ENCODE results near the gene CEP63. TPM values are rescaled to one million over a fixed set of nuclear protein-coding genes. Genes with fewer than 3 reads are reported as not detected.
"Not testable (repeated sequence)": the region's sequence is repeated elsewhere in the genome, so short reads cannot be mapped to it uniquely, and the experiment has no call there.

CEP63 gene
- total RNA-seq, 1 experiment from 2014 or later: 10.7 TPM

GRCh38 chr3:134544783-134545182 lies 58.9 kb downstream of the CEP63 start:
- not testable (repeated sequence) for H3K79me2 ChIP-seq (ENCODE audit: low read length); H3K27ac ChIP-seq (ENCODE audit: low read length); H3K4me2 ChIP-seq (ENCODE audit: low read depth, low read length, poor library complexity, severe bottlenecking); H3K27me3 ChIP-seq (ENCODE audit: low read length); H3K4me3 ChIP-seq (ENCODE audit: low read length); DNase-seq; H2AFZ ChIP-seq (ENCODE audit: low read length); H3K9me3 ChIP-seq (ENCODE audit: low read length); H3K9ac ChIP-seq (ENCODE audit: low read length); H3K9me2 ChIP-seq (replicated peaks; ENCODE audit: insufficient read depth, low read length); H4K20me1 ChIP-seq (ENCODE audit: insufficient read depth, low read depth, low read length); H3K4me1 ChIP-seq (ENCODE audit: low read length)
- peaks cover 10% of the 10 kb centered on the region; the same call in 1 of the 2 replicates for H3K36me3 ChIP-seq (ENCODE audit: insufficient read depth, low read length)

- peaks cover 15% of the 10 kb centered on the region; the same call in 1 of the 2 replicates for H3K36me3 ChIP-seq (ENCODE audit: insufficient read depth, low read length)
Measured at GRCh38 chr3:134545818-134546217, 60.0 kb downstream of the CEP63 start.

GRCh38 chr3:134552784-134553183 lies 66.9 kb downstream of the CEP63 start:
- no peak for DNase-seq
- Histone ChIP-seq H3K27ac (ENCODE audit: low read length) (no peak overlapping the region), H3K9me2 (replicated peaks; ENCODE audit: insufficient read depth, low read length) (no peaks in the 10 kb centered on the region), H3K9ac (ENCODE audit: low read length) (no peak overlapping the region), H3K4me3 (ENCODE audit: low read length) (no peak overlapping the region), H3K9me3 (ENCODE audit: low read length) (no peaks in the 10 kb centered on the region), H3K79me2 (ENCODE audit: low read length) (no peaks in the 10 kb centered on the region), H3K36me3 (ENCODE audit: insufficient read depth, low read length) (peaks cover 24% of the 10 kb centered on the region), H2AFZ (ENCODE audit: low read length) (no peak overlapping the region), H3K4me1 (ENCODE audit: low read length) (no peaks in the 10 kb centered on the region), H4K20me1 (ENCODE audit: insufficient read depth, low read depth, low read length) (no peaks in the 10 kb centered on the region), H3K27me3 (ENCODE audit: low read length) (no peaks in the 10 kb centered on the region), H3K4me2 (ENCODE audit: low read depth, low read length, poor library complexity, severe bottlenecking) (no peak overlapping the region)

More at GRCh38 chr3:134545818-134546217, 60.0 kb downstream of the CEP63 start:
- Histone ChIP-seq H2AFZ (ENCODE audit: low read length) (no peak overlapping the region), H3K9ac (ENCODE audit: low read length) (no peak overlapping the region), H3K9me3 (ENCODE audit: low read length) (no peaks in the 10 kb centered on the region), H3K4me2 (ENCODE audit: low read depth, low read length, poor library complexity, severe bottlenecking) (no peak overlapping the region), H3K9me2 (replicated peaks; ENCODE audit: insufficient read depth, low read length) (no peaks in the 10 kb centered on the region), H3K4me1 (ENCODE audit: low read length) (no peaks in the 10 kb centered on the region), H3K27ac (ENCODE audit: low read length) (no peak overlapping the region), H3K79me2 (ENCODE audit: low read length) (no peaks in the 10 kb centered on the region), H3K27me3 (ENCODE audit: low read length) (no peaks in the 10 kb centered on the region), H3K4me3 (ENCODE audit: low read length) (no peak overlapping the region), H4K20me1 (ENCODE audit: insufficient read depth, low read depth, low read length) (no peaks in the 10 kb centered on the region)
- no peak for DNase-seq

GRCh38 chr3:134559591-134559990 lies 73.7 kb downstream of the CEP63 start:
- H3K4me3 ChIP-seq (ENCODE audit: low read length): no peak overlapping the region
- no peak overlapping the region for H3K27ac ChIP-seq (ENCODE audit: low read length)
- no peaks in the 10 kb centered on the region for H3K9me3 ChIP-seq (ENCODE audit: low read length)
- H3K9ac ChIP-seq (ENCODE audit: low read length): no peak overlapping the region
- no peak overlapping the region for H3K4me2 ChIP-seq (ENCODE audit: low read depth, low read length, poor library complexity, severe bottlenecking)
- no peaks in the 10 kb centered on the region for H3K79me2 ChIP-seq (ENCODE audit: low read length)
- H3K9me2 ChIP-seq (replicated peaks; ENCODE audit: insufficient read depth, low read length): no peaks in the 10 kb centered on the region
- H4K20me1 ChIP-seq (ENCODE audit: insufficient read depth, low read depth, low read length): no peaks in the 10 kb centered on the region
- H3K4me1 ChIP-seq (ENCODE audit: low read length): no peaks in the 10 kb centered on the region
- H2AFZ ChIP-seq (ENCODE audit: low read length): no peak overlapping the region
- H3K27me3 ChIP-seq (ENCODE audit: low read length): no peaks in the 10 kb centered on the region
- DNase-seq: no peak
- H3K36me3 ChIP-seq (ENCODE audit: insufficient read depth, low read length): no peaks in the 10 kb centered on the region

GRCh38 chr3:134562055-134562454 lies 76.2 kb downstream of the CEP63 start:
- H3K79me2 ChIP-seq (ENCODE audit: low read length): no peaks in the 10 kb centered on the region
- no peaks in the 10 kb centered on the region for H3K9me2 ChIP-seq (replicated peaks; ENCODE audit: insufficient read depth, low read length)
- H3K4me3 ChIP-seq (ENCODE audit: low read length): no peak overlapping the region
- H2AFZ ChIP-seq (ENCODE audit: low read length): no peak overlapping the region
- no peak overlapping the region for H3K4me2 ChIP-seq (ENCODE audit: low read depth, low read length, poor library complexity, severe bottlenecking)
- no peaks in the 10 kb centered on the region for H3K9me3 ChIP-seq (ENCODE audit: low read length)
- no peaks in the 10 kb centered on the region for H3K27me3 ChIP-seq (ENCODE audit: low read length)
- H3K27ac ChIP-seq (ENCODE audit: low read length): no peak overlapping the region
- no peak for DNase-seq
- H3K4me1 ChIP-seq (ENCODE audit: low read length): no peaks in the 10 kb centered on the region
- H4K20me1 ChIP-seq (ENCODE audit: insufficient read depth, low read depth, low read length): no peaks in the 10 kb centered on the region
- H3K36me3 ChIP-seq (ENCODE audit: insufficient read depth, low read length): no peaks in the 10 kb centered on the region
- H3K9ac ChIP-seq (ENCODE audit: low read length): no peak overlapping the region

GRCh38 chr3:134563601-134564000 lies 77.7 kb downstream of the CEP63 start:
- no peak for DNase-seq
- Histone ChIP-seq H3K9ac (ENCODE audit: low read length) (no peak overlapping the region), H2AFZ (ENCODE audit: low read length) (no peak overlapping the region), H3K4me2 (ENCODE audit: low read depth, low read length, poor library complexity, severe bottlenecking) (no peak overlapping the region), H3K9me2 (replicated peaks; ENCODE audit: insufficient read depth, low read length) (no peaks in the 10 kb centered on the region), H3K9me3 (ENCODE audit: low read length) (no peaks in the 10 kb centered on the region), H3K4me1 (ENCODE audit: low read length) (no peaks in the 10 kb centered on the region), H3K79me2 (ENCODE audit: low read length) (no peaks in the 10 kb centered on the region), H3K4me3 (ENCODE audit: low read length) (no peak overlapping the region), H3K27ac (ENCODE audit: low read length) (no peak overlapping the region), H3K36me3 (ENCODE audit: insufficient read depth, low read length) (no peaks in the 10 kb centered on the region), H3K27me3 (ENCODE audit: low read length) (no peaks in the 10 kb centered on the region), H4K20me1 (ENCODE audit: insufficient read depth, low read depth, low read length) (no peaks in the 10 kb centered on the region)

- no peaks in the 10 kb centered on the region for H3K79me2 ChIP-seq (ENCODE audit: low read length)
- H2AFZ ChIP-seq (ENCODE audit: low read length): no peak overlapping the region
- no peak overlapping the region for H3K4me3 ChIP-seq (ENCODE audit: low read length)
- H3K4me1 ChIP-seq (ENCODE audit: low read length): no peaks in the 10 kb centered on the region
- no peak overlapping the region for H3K4me2 ChIP-seq (ENCODE audit: low read depth, low read length, poor library complexity, severe bottlenecking)
- no peaks in the 10 kb centered on the region for H3K9me2 ChIP-seq (replicated peaks; ENCODE audit: insufficient read depth, low read length)
- DNase-seq: no peak
- H3K36me3 ChIP-seq (ENCODE audit: insufficient read depth, low read length): no peaks in the 10 kb centered on the region
- H4K20me1 ChIP-seq (ENCODE audit: insufficient read depth, low read depth, low read length): no peaks in the 10 kb centered on the region
- no peak overlapping the region for H3K9ac ChIP-seq (ENCODE audit: low read length)
- no peak overlapping the region for H3K27ac ChIP-seq (ENCODE audit: low read length)
- H3K9me3 ChIP-seq (ENCODE audit: low read length): no peaks in the 10 kb centered on the region
- no peaks in the 10 kb centered on the region for H3K27me3 ChIP-seq (ENCODE audit: low read length)
Measured at GRCh38 chr3:134564991-134565390, 79.1 kb downstream of the CEP63 start.

- Histone ChIP-seq H3K9me2 (replicated peaks; ENCODE audit: insufficient read depth, low read length) (no peaks in the 10 kb centered on the region), H3K27ac (ENCODE audit: low read length) (no peak overlapping the region), H3K36me3 (ENCODE audit: insufficient read depth, low read length) (no peaks in the 10 kb centered on the region), H3K79me2 (ENCODE audit: low read length) (no peaks in the 10 kb centered on the region), H3K27me3 (ENCODE audit: low read length) (no peaks in the 10 kb centered on the region), H3K9me3 (ENCODE audit: low read length) (no peaks in the 10 kb centered on the region), H3K4me1 (ENCODE audit: low read length) (no peaks in the 10 kb centered on the region), H4K20me1 (ENCODE audit: insufficient read depth, low read depth, low read length) (no peaks in the 10 kb centered on the region), H3K4me2 (ENCODE audit: low read depth, low read length, poor library complexity, severe bottlenecking) (no peak overlapping the region), H2AFZ (ENCODE audit: low read length) (no peak overlapping the region), H3K4me3 (ENCODE audit: low read length) (no peak overlapping the region), H3K9ac (ENCODE audit: low read length) (no peak overlapping the region)
- no peak for DNase-seq
Measured at GRCh38 chr3:134567605-134568004, 81.7 kb downstream of the CEP63 start.

- no peak overlapping the region for H3K4me3 ChIP-seq (ENCODE audit: low read length)
- no peaks in the 10 kb centered on the region for H3K27me3 ChIP-seq (ENCODE audit: low read length)
- no peaks in the 10 kb centered on the region for H3K9me2 ChIP-seq (replicated peaks; ENCODE audit: insufficient read depth, low read length)
- H3K4me1 ChIP-seq (ENCODE audit: low read length): no peaks in the 10 kb centered on the region
- H3K27ac ChIP-seq (ENCODE audit: low read length): no peak overlapping the region
- H2AFZ ChIP-seq (ENCODE audit: low read length): no peak overlapping the region
- H3K9me3 ChIP-seq (ENCODE audit: low read length): no peaks in the 10 kb centered on the region
- H3K4me2 ChIP-seq (ENCODE audit: low read depth, low read length, poor library complexity, severe bottlenecking): no peak overlapping the region
- H3K79me2 ChIP-seq (ENCODE audit: low read length): no peaks in the 10 kb centered on the region
- no peaks in the 10 kb centered on the region for H4K20me1 ChIP-seq (ENCODE audit: insufficient read depth, low read depth, low read length)
- no peak overlapping the region for H3K9ac ChIP-seq (ENCODE audit: low read length)
- H3K36me3 ChIP-seq (ENCODE audit: insufficient read depth, low read length): no peaks in the 10 kb centered on the region
- no peak for DNase-seq
Measured at GRCh38 chr3:134568790-134569189, 82.9 kb downstream of the CEP63 start.
